ENCODE results near the gene MSH6.

DNA sequence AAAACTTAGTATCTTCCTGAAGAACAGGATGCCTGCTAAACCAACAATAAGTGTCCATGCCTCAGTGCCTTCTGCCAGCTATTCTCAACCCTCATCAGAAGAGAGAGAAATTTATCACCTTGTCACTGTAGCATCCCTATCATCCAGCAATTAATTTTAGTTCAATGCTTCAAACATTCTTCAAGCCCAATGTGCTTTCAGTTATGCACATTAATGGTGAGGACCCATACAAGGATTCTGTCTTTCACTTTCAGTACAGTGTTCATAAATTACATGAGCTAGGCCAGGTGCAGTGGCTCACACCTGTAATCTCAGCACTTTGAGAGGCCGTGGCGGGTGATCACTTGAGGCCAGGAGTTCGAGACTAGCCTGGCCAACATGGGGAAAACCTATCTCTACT lies 47.0 kb upstream of the MSH6 start:
- TF ChIP-seq, protein P1, sequence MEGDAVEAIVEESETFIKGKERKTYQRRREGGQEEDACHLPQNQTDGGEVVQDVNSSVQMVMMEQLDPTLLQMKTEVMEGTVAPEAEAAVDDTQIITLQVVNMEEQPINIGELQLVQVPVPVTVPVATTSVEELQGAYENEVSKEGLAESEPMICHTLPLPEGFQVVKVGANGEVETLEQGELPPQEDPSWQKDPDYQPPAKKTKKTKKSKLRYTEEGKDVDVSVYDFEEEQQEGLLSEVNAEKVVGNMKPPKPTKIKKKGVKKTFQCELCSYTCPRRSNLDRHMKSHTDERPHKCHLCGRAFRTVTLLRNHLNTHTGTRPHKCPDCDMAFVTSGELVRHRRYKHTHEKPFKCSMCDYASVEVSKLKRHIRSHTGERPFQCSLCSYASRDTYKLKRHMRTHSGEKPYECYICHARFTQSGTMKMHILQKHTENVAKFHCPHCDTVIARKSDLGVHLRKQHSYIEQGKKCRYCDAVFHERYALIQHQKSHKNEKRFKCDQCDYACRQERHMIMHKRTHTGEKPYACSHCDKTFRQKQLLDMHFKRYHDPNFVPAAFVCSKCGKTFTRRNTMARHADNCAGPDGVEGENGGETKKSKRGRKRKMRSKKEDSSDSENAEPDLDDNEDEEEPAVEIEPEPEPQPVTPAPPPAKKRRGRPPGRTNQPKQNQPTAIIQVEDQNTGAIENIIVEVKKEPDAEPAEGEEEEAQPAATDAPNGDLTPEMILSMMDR (IDR thresholded peaks at IDR 0.05; ENCODE audit: insufficient read depth, low read length) = no peak
- TF ChIP-seq SPI1 (IDR thresholded peaks at IDR 0.05; ENCODE audit: borderline replicate concordance, low read depth) = no peak
- TF ChIP-seq, protein P2, sequence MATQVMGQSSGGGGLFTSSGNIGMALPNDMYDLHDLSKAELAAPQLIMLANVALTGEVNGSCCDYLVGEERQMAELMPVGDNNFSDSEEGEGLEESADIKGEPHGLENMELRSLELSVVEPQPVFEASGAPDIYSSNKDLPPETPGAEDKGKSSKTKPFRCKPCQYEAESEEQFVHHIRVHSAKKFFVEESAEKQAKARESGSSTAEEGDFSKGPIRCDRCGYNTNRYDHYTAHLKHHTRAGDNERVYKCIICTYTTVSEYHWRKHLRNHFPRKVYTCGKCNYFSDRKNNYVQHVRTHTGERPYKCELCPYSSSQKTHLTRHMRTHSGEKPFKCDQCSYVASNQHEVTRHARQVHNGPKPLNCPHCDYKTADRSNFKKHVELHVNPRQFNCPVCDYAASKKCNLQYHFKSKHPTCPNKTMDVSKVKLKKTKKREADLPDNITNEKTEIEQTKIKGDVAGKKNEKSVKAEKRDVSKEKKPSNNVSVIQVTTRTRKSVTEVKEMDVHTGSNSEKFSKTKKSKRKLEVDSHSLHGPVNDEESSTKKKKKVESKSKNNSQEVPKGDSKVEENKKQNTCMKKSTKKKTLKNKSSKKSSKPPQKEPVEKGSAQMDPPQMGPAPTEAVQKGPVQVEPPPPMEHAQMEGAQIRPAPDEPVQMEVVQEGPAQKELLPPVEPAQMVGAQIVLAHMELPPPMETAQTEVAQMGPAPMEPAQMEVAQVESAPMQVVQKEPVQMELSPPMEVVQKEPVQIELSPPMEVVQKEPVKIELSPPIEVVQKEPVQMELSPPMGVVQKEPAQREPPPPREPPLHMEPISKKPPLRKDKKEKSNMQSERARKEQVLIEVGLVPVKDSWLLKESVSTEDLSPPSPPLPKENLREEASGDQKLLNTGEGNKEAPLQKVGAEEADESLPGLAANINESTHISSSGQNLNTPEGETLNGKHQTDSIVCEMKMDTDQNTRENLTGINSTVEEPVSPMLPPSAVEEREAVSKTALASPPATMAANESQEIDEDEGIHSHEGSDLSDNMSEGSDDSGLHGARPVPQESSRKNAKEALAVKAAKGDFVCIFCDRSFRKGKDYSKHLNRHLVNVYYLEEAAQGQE (IDR thresholded peaks at IDR 0.05; ENCODE audit: insufficient replicate concordance, low read depth) = no peak
- no peak for TF ChIP-seq GABPA (IDR thresholded peaks at IDR 0.05; ENCODE audit: low read depth)

All from HL-60 (cell line).